ENCODE measurements around the gene EIF3D. TPM values are rescaled to one million over a fixed set of nuclear protein-coding genes. Genes with fewer than 3 reads are reported as not detected.
A peak's percentile ranks its signal among the peaks of the same experiment; 100 is the strongest.

EIF3D gene
- total RNA-seq (2012; rRNA removed) = 512 and 746 TPM in 2 replicates
- polyA plus RNA-seq (2012; rRNA removed) = 335 and 339 TPM in 2 replicates
- 440 and 592 TPM in 2 replicates for polyA plus RNA-seq (2012; cell fraction: cytosol; rRNA removed)
- 315 and 390 TPM in 2 replicates for polyA plus RNA-seq (2012; cell fraction: nucleus; rRNA removed; ENCODE audit: low replicate concordance)
- Bru-seq, nascent RNA = percentile 92 among the genes with signal in this experiment
- percentile 88 among the genes with signal in this experiment for BruChase-seq, experiment 1, labeled RNA remaining after a 6-hour chase
- percentile 80 among the genes with signal in this experiment for BruChase-seq, experiment 2, labeled RNA remaining after a 2-hour chase
- long read RNA-seq, transcript EIF3D-201 (15 exons, 2,155 nt) = major isoform, 194 of 233 reads
- long read RNA-seq, partial matches to known transcripts = 11 of 233 reads
- long read RNA-seq, other reads (novel, unspliced or antisense) = 27 of 233 reads

GRCh38 chr22:36528795-36529751 lies at the start of gene EIF3D:
Gene EIF3D (minus strand): TSS chr22:36529166. CDS start chr22:36526121, 3,045 bp downstream.
- H4K91ac ChIP-seq (ENCODE audit: insufficient read depth, low read depth, low read length) = peak within 1 kb of the TSS; percentile 83
- H3K23ac ChIP-seq (ENCODE audit: low read depth, low read length) = peak within 1 kb of the TSS; percentile 93
- peak within 1 kb of the TSS; percentile 94 for H4K5ac ChIP-seq (ENCODE audit: low read depth, low read length)
- CTCF ChIA-PET = no interaction called here
- H3K9ac ChIP-seq (ENCODE audit: low read depth, low read length) = peak within 1 kb of the TSS; percentile 97
- H3K9me3 ChIP-seq (ENCODE audit: control insufficient read depth, insufficient read depth, low read length) = no peaks in the 10 kb centered on the region
- H3K27ac ChIP-seq (ENCODE audit: insufficient read depth, low read length) = peak within 1 kb of the TSS; percentile 81
- peak within 1 kb of the TSS; percentile 91 for H3K56ac ChIP-seq (ENCODE audit: extremely low read depth, insufficient read depth, low read length)
- H3K79me1 ChIP-seq (ENCODE audit: low read depth in 1 of 2, low read length in 2 of 2) = peaks cover 21 to 42% of the 10 kb centered on the region in 2 experiments
- DNase-seq (peak; percentile 99), ATAC-seq (ENCODE audit: low read depth) (peak; percentile 93)
- TSS peak; percentile 95 for BruUV-seq (replicated peaks)
- intact Hi-C loops (cut with micrococcal nuclease) = no loop called here
- no peak within 1 kb of the TSS; the same call in 1 of the 2 replicates for H2BK20ac ChIP-seq (ENCODE audit: low read depth, low read length)
- peak within 1 kb of the TSS; percentile 58 for H3K18ac ChIP-seq (ENCODE audit: low read depth, low read length)
- peak within 1 kb of the TSS; percentile 88 for H3K4me3 ChIP-seq (ENCODE audit: insufficient read depth, low read depth, low read length)
- no peak for TF ChIP-seq NFE2L2 (IDR thresholded peaks at IDR 0.05; ENCODE audit: low read depth, low read length)
- no peak for TF ChIP-seq RAD21 (IDR thresholded peaks at IDR 0.05; ENCODE audit: low read length)
- TF ChIP-seq CEBPB (IDR thresholded peaks at IDR 0.05; ENCODE audit: low read depth, low read length) = peak; percentile 60
- TF ChIP-seq MAZ (IDR thresholded peaks at IDR 0.05; ENCODE audit: borderline replicate concordance, low read depth, low read length) = peak; percentile 62; the same call in 1 of the 2 replicates
- peak; percentile 96 for TF ChIP-seq POLR2A (IDR thresholded peaks at IDR 0.05; ENCODE audit: low read depth, low read length)
- no peak for TF ChIP-seq RFX5 (IDR thresholded peaks at IDR 0.05; ENCODE audit: low read depth, low read length)
- peak; percentile 79; the same call in 1 of the 2 replicates for TF ChIP-seq BHLHE40 (IDR thresholded peaks at IDR 0.05; ENCODE audit: low read depth, low read length)
- no peaks in the 10 kb centered on the region for H3K27me3 ChIP-seq (ENCODE audit: control insufficient read depth, insufficient read depth, low read length)
- peak within 1 kb of the TSS; percentile 96 to 98 for H4K8ac ChIP-seq (ENCODE audit: low read depth in 2 of 2, low read length in 2 of 2)
- peak within 1 kb of the TSS; percentile 39; the same call in 1 of the 2 replicates for H2BK120ac ChIP-seq (ENCODE audit: low read depth, low read length)
- 1% methylated on average over 49 of the region's 82 CpGs; no CpG with 5 or more reads in 1 of the 2 experiments for WGBS, 2 experiments (ENCODE audit: extremely low coverage in 2 of 2, insufficient read length in 1 of 2)
- peaks cover 19% of the 10 kb centered on the region; the same call in 1 of the 2 replicates for H4K20me1 ChIP-seq (ENCODE audit: insufficient read depth, low read length)
- peak within 1 kb of the TSS; percentile 85 for H2BK5ac ChIP-seq (ENCODE audit: low read depth, low read length, poor library complexity, severe bottlenecking)
- peak within 1 kb of the TSS; percentile 98 for H3K14ac ChIP-seq (replicated peaks; ENCODE audit: low read depth, low read length)
- POLR2A ChIA-PET (ENCODE audit: unreplicated experiment) = interaction anchor here (0.6 kb wide), 2 partner anchors 20 to 351 kb away, joined by 3 to 7 read pairs; no protein-coding TSS in a partner anchor
- in situ Hi-C loops (cut with MboI; ENCODE audit: low sequenced_read_pairs) = no loop called here
- no peak within 1 kb of the TSS; the same call in 2 of the 3 replicates for H2BK15ac ChIP-seq (ENCODE audit: low read depth, low read length)
- dilution Hi-C loops (cut with HindIII; ENCODE audit: low sequenced_read_pairs, unreplicated experiment) = no loop called here
- peak within 1 kb of the TSS; percentile 97 for H2AK5ac ChIP-seq (ENCODE audit: low read depth, low read length)
- H2AFZ ChIP-seq (replicated peaks; ENCODE audit: low read length, poor library complexity) = peak within 1 kb of the TSS; percentile 89
- H3K36me3 ChIP-seq (ENCODE audit: control insufficient read depth, insufficient read depth, low read length) = peaks cover 19% of the 10 kb centered on the region
- H2AK9ac ChIP-seq (replicated peaks; ENCODE audit: low read depth, low read length, poor library complexity) = peak within 1 kb of the TSS; percentile 99
- H3K9me1 ChIP-seq (ENCODE audit: insufficient read depth, low read length) = 0 out of 2 replicates have a peak, but pooled peaks cover 3% of the 10 kb centered on the region
- H3K4me1 ChIP-seq (ENCODE audit: control insufficient read depth, insufficient read depth, low read length) = peaks cover 2% of the 10 kb centered on the region; the same call in 1 of the 2 replicates
- H3K4ac ChIP-seq (ENCODE audit: low read depth, low read length) = peak within 1 kb of the TSS; percentile 95
- H3K4me2 ChIP-seq (ENCODE audit: low read depth, low read length) = peak within 1 kb of the TSS; percentile 88

Data from IMR-90 (cell line).